Left renal pelvis (tissue), 4 donors: Measurements from ENCODE around the gene RPEL1. TPM values are rescaled to one million over a fixed set of nuclear protein-coding genes. Genes with fewer than 3 reads are reported as not detected.

ENCODE experiments used
- DNase-seq, 4 donors: peaks; one replicate each; pipeline ENCODE4 v3.0.0-alpha.2; 2013; ENCODE audit warnings: low read depth in 4 of 4, low spot score in 3 of 4
- polyA plus RNA-seq, 4 donors: library from polyadenylated mRNA; unstranded; fragments of 120-200 nt; gene quantifications; one replicate each; pipeline ENCODE4 v1.2.1, GENCODE V29; 2013; ENCODE audit not compliant: insufficient read length in 4 of 4

Gene RPEL1
- polyA plus RNA-seq, 4 donors = 0.14 to 0.20 (median 0.20) TPM; not detected in 1

DNA sequence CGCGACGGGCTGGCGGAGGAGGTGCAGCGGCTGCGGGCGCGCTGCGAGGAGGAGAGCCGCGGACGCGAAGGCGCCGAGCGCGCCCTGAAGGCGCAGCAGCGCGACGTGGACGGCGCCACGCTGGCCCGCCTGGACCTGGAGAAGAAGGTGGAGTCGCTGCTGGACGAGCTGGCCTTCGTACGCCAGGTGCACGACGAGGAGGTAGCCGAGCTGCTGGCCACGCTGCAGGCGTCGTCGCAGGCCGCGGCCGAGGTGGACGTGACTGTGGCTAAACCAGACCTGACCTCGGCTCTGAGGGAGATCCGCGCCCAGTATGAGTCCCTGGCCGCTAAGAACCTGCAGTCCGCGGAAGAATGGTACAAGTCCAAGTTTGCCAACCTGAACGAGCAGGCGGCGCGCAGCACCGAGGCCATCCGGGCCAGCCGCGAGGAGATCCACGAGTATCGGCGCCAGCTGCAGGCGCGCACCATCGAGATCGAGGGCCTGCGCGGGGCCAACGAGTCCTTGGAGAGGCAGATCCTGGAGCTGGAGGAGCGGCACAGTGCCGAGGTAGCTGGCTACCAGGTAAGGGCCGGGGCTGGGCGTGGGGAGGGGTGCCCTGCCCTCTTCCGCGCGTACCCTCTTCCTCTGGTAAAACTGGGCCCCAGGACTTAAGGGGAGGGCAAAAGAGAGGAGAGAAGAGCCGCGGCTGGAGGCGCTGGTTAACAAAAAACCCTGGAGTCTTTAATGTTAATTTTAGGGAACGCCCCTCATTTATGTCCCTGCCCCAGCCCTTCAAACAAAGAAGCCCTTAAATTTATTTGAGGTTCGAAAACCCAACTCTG, 32.2 kb downstream of the RPEL1 start:
- no peak for DNase-seq

DNA sequence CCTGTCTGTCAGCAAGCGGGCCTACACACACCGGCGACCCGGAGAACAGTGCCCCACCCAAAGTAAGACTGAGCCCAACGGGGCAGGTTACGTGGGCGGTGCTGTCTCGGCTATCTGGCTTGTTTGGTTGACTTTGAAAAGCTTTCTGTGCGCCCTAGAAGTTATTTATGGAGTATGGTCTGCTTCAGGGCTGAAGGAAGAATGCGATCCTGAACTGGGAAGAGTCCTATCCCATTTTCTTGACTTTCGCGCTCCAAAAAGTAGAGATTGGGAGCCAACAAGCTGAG, 32.8 kb downstream of the RPEL1 start:
- DNase-seq = no peak

DNA sequence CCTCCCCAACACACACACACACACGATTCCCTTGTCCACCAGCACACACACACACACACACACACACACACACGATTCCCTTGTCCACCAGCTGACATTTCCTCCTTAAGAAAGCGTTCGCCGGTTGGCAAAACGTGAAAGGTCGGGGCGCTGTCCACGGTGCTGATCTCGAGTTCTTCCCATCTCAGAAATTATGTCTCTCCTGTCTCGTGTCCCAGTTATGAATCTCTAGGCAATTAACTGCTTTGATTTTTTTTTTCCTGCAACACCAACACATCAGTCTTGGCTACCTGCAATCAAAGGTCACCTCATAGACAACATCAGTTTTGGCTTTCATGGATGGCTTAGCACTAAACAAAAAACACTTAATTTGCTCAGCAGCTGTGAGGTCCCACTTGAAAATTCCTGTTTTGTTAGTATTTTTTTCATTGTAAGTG, 33.2 kb downstream of the RPEL1 start:
- DNase-seq = peak in 2 of 4 donors; percentile 35 to 58

DNA sequence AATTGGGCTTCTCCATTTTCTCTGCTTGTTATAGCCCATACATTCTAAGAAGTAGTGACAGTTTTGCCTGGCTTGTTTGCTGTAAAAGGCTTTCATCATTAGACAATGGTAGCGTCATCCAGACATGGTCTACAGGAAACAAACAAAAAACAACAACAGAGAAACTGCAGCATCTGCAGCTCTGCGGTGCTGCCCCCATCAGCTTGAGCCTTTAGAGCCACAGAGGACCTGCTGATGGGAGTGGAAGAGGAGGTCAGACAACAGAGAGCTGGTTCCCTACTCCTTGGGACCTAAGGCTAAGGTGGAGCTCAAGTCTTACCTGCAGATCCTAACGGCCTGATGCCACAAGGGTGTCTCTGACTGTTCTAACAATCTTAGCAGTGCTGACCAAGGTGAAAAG, 34.3 kb downstream of the RPEL1 start:
- no peak for DNase-seq

DNA sequence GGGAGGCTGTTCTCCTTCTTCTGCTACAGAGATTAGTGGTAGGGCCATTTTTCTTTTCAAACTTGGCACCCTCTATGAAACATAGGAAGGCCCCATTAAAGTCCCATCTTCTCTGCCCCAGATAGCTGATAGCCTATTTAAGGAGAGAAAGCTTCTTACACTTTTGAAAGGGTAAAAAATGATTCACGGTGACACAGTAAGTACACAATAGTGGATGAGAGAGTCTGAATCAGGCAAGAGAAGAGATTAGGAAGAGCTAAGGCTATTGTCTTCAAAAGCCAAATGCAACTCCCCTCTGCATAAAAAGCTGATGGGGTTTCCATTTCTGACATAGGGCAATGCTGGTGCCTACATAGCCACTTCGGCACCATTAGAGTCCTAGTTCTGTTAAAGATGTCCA, 34.8 kb downstream of the RPEL1 start:
- no peak for DNase-seq

DNA sequence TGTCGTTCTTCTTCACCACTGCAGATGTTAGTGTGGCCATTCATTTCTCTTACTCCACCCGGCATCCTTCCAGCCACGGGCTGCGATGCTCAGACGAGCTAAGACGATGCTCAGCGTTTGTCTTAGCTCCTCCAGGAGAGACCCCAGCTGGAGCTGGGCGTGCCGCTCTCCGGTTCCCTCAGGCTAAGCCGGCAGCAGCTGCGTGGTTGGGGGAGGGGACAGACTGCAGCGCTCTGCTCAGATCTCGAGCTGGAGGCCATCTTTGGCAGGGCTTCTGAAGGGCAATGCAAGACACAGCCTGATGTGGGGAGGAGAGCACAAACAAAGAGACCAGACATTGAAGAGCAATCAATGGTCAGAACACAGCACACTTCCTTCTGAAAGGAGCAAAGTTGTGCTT, 36.1 kb downstream of the RPEL1 start:
- peak in 2 of 4 donors; percentile 21 for DNase-seq

DNA sequence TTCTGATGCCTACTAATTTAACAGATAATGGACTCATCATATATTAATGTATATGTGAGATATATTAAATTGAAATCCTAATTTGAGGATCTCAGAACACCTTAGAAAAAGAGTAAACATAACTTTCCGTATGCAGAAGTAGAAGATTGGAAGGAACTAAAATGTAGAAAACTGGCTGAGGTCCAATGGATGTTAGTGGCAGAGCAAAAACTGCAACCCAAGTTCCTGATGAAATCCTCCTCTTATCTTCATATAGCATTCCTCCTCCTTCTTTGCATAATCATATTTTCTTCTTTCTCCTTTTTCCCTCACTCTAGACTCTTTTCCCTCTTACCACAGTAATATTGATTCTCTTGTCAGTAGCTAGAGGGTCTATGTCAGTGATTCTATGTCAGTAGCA, 37.3 kb downstream of the RPEL1 start:
- DNase-seq = no peak

DNA sequence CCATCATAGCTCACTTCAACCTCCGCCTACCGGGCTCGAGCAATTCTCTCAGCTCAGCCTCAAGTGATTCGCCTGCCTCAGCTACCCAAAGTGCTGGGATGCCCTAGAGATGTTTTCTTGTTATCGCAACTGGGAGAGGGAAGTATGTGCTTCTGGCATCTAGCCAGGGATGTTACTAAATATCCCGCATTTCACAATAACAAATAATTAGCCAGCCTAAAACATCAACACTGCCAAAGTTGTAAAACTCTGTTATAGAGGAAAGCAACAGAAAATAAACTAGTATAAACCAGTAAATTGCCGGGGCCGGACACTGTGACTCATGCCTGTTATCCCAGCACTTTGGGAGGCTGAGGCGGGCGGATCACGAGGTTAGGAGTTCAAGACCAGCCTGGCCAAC, 38.5 kb downstream of the RPEL1 start:
- no peak for DNase-seq

DNA sequence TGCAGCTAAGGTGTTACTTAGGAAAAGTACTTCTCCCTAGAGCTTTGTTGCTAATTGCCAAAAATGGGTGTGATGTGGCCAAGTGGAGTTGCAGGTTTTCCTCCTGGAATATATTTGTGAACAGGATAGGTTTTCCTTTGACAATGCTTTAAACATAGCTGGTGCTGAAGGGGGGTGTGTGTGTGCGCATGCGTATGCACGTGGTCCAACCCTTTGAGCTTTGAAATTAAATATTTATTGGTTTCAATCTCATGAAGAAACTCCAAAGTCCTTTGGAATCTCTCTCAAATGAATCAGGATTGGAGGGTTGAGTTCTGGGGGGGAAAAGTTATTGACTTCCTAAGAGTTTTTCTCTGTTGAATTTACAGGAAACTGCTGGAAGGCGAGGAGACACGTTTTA, 42.3 kb downstream of the RPEL1 start:
- DNase-seq = no peak

DNA sequence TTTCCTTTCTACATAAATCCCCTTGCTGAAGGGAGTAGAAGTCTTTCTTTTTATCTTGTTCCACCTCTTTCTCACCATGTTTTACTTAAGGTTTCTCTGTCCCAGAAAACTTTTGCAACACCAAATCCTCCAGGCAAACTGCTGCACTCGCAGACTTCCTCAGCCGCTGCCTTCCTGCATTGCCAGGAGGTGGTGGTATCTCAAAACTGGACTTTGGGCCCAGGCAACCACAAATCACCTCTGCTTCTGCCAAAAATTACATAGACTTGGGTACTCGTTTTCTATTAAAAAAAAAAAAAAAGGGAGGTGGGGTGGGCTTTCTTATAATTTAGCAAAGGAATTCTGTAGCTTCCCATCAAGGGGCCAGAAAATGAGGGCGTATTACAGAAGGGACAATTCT, 45.9 kb downstream of the RPEL1 start:
- no peak for DNase-seq

DNA sequence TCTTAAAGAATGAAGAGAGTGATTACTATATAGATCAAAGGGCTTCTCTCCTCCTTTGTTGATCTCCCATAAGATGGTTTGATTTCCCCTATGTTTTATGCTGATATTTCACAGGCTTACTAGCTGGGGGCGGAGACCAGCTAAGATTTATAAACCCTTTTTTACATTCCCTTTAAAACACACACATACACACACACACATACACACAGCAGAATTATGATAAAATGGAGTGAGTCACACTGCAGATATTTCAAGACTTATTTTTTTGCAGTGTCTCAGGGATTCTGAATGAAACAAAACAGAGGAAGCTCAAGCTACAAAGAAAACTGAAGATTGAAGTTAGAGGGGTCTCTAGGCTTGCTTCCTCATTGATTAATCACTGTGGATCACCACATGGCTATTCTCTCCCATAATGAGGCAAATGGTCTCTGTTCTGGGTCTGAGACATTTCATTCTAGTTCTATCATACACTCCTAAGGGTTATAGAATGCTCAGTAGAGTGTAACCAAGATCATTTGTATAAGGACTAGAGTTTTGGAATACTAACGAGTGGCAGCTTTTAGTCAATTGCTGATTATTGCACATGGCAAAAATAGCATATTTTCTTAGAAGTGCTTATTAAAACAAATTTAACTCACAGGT, 49.8 kb downstream of the RPEL1 start:
- DNase-seq = no peak

Other genes starting within 250 kb of the RPEL1 start
- gene NT5C2, start 52.6 kb upstream of the RPEL1 start, polyA plus RNA-seq = 100 to 1,000 TPM in 3 of 4 donors, 10 to 100 TPM in 1; 92.3 to 115 (median 108) TPM
- gene INA, start 31.3 kb downstream of the RPEL1 start, polyA plus RNA-seq = 1 to 10 TPM in 3 of 4 donors, under 1 TPM in 1; 0.70 to 1.5 (median 1.3) TPM
- 10 to 100 TPM; 13.7 to 17.1 (median 14.9) TPM for gene PCGF6, start 105.3 kb downstream of the RPEL1 start, polyA plus RNA-seq
- gene TAF5, start 122.1 kb downstream of the RPEL1 start, polyA plus RNA-seq = 1 to 10 TPM; 7.4 to 8.8 (median 8.1) TPM
- gene ATP5MK, start 150.6 kb downstream of the RPEL1 start, polyA plus RNA-seq = 100 to 1,000 TPM; 155 to 260 (median 219) TPM
- gene PDCD11, start 150.7 kb downstream of the RPEL1 start, polyA plus RNA-seq = 10 to 100 TPM; 24.6 to 38.4 (median 35.0) TPM
- gene CALHM2, start 206.5 kb downstream of the RPEL1 start, polyA plus RNA-seq = 10 to 100 TPM; 11.8 to 34.7 (median 12.6) TPM
- gene CALHM1, start 213.0 kb downstream of the RPEL1 start, polyA plus RNA-seq = under 1 TPM; 0.06 to 0.10 (median 0.08) TPM
- gene CALHM3, start 233.4 kb downstream of the RPEL1 start, polyA plus RNA-seq = not detected
- gene NEURL1, start 247.8 kb downstream of the RPEL1 start, polyA plus RNA-seq = 1 to 10 TPM in 1 of 4 donors, under 1 TPM in 3; 0.83 to 3.3 (median 0.92) TPM